Measurements from ENCODE around the gene HBA1. TPM values are rescaled to one million over a fixed set of nuclear protein-coding genes. Genes with fewer than 3 reads are reported as not detected.

Gene HBA1
- total and polyA plus RNA-seq, 9 of the 15 experiments (the other 6 are each of a cell fraction or from before 2014, with no cell fraction given) = 128 to 2,388 (median 380) TPM

GRCh38 chr16:152141-153128 lies 24.0 kb upstream of the HBA1 start, which contains the start of gene HBZ:
Gene HBZ (plus strand): TSS chr16:152644. CDS start chr16:152910, 266 bp downstream.
- FAIRE-seq (peak; percentile 88), ATAC-seq (peak; percentile 84), DNase-seq (ENCODE audit: extremely low read depth in 1 of 4, low spot score in 3 of 4) (peak; percentile 71 to 86 (median 80))
- ChIA-PET POLR2A (interaction anchor here (1.0 kb wide), 1 partner anchor 9 kb away, joined by 3 read pairs; no protein-coding TSS in a partner anchor), CTCF (ENCODE audit: low intra/inter-chr PET ratio) (no interaction called here)
- WGBS (ENCODE audit: insufficient coverage, low coverage, missing lambda C conversion rate) = 24% methylated on average over 13 of the region's 17 CpGs
- Histone ChIP-seq H4K20me1 (replicated peaks; ENCODE audit: control insufficient read depth, insufficient read depth, low read length) (no peaks in the 10 kb centered on the region), H3K36me3 (ENCODE audit: control insufficient read depth, insufficient read depth, low read length) (no peaks in the 10 kb centered on the region), H3K79me2 (ENCODE audit: control insufficient read depth, insufficient read depth, low read length) (peaks cover 2% of the 10 kb centered on the region; the same call in 1 of the 3 replicates), H3K4me3 (peak within 1 kb of the TSS; percentile 26), H3K9ac (ENCODE audit: insufficient read depth in 1 of 2, low read depth in 2 of 2, low read length in 2 of 2) (peak within 1 kb of the TSS; percentile 36 to 73; a peak in 3 of 4 replicates), H3K27ac (ENCODE audit: extremely low read depth, low read depth, low read length) (peak within 1 kb of the TSS; percentile 1; the same call in 2 of the 3 replicates), H3K9me1 (ENCODE audit: control insufficient read depth, insufficient read depth, low read length) (no peaks in the 10 kb centered on the region), H3K27me3 (ENCODE audit: control insufficient read depth in 2 of 2, insufficient read depth in 2 of 2, low read length in 2 of 2) (no peaks in the 10 kb centered on the region), H3K4me1 (replicated peaks in 1 of 2; ENCODE audit: control insufficient read depth in 2 of 2, insufficient read depth in 2 of 2, low read length in 2 of 2) (peaks cover 28% of the 10 kb centered on the region in 2 experiments; a peak in 4 of 5 replicates), H3K9me3 (replicated peaks; ENCODE audit: control insufficient read depth, insufficient read depth, low read depth, low read length) (0 out of 2 replicates have a peak, but pooled peaks cover 2% of the 10 kb centered on the region), H3K4me2 (ENCODE audit: insufficient read depth, low read length) (peak within 1 kb of the TSS; percentile 67), H2AFZ (ENCODE audit: low read depth, low read length) (no peak within 1 kb of the TSS)
- intact Hi-C loops (cut with micrococcal nuclease) = no loop called here
- no TSS peak for BruUV-seq (replicated peaks)
- in situ Hi-C loops (cut with MboI) = no loop called here
- TF ChIP-seq RCOR1 (IDR thresholded peaks at IDR 0.05; ENCODE audit: borderline replicate concordance in 1 of 2, low read depth in 2 of 2, low read length in 2 of 2) = 0 out of 4 replicates have a peak, but pooled peaks of 1 of the 2 experiments have one; percentile 10
- no peak for TF ChIP-seq HIVEP1 (CRISPR knock-in tag; IDR thresholded peaks at IDR 0.05)
- TF ChIP-seq ARID1B (IDR thresholded peaks at IDR 0.05) = peak; percentile 31; the same call in 1 of the 2 replicates
- peak; percentile 82 for TF ChIP-seq SMAD4 (CRISPR knock-in tag; conservative IDR thresholded peaks at IDR 0.05)
- no peak for TF ChIP-seq FOXK2 (conservative IDR thresholded peaks at IDR 0.05 in 1 of 2, IDR thresholded peaks at IDR 0.05 in 1 of 2; ENCODE audit: low read depth in 2 of 2)
- TF ChIP-seq HDAC2 (IDR thresholded peaks at IDR 0.05) = 0 out of 2 replicates have a peak, but pooled peaks have one; percentile 28
- peak; percentile 18; the same call in 1 of the 2 replicates for TF ChIP-seq CBFA2T3 (IDR thresholded peaks at IDR 0.05)
- TF ChIP-seq POLR3A (IDR thresholded peaks at IDR 0.05; ENCODE audit: borderline replicate concordance, extremely low read depth, insufficient read depth, insufficient read length) = no peak
- peak; percentile 54 for TF ChIP-seq NCOR1 (IDR thresholded peaks at IDR 0.05)
- 0 out of 2 replicates have a peak, but pooled peaks have one; percentile 11 for TF ChIP-seq FOXM1 (IDR thresholded peaks at IDR 0.05; ENCODE audit: low read depth)
- no peak for TF ChIP-seq FOXM1 (CRISPR knock-in tag; IDR thresholded peaks at IDR 0.05; ENCODE audit: low read depth)
- no peak for TF ChIP-seq ZNF57 (CRISPR knock-in tag; IDR thresholded peaks at IDR 0.05)
- no peak for TF ChIP-seq GATA2 (CRISPR knock-in tag; IDR thresholded peaks at IDR 0.05)
- no peak for TF ChIP-seq SAP30 (IDR thresholded peaks at IDR 0.05; ENCODE audit: borderline replicate concordance, insufficient read depth, low read depth, low read length, poor library complexity, severe bottlenecking)
- peak; percentile 16; the same call in 1 of the 2 replicates for TF ChIP-seq DPF2 (IDR thresholded peaks at IDR 0.05)
- TF ChIP-seq ZNF197 (CRISPR knock-in tag; IDR thresholded peaks at IDR 0.05; ENCODE audit: low read depth) = no peak
- TF ChIP-seq ZBTB7A (IDR thresholded peaks at IDR 0.05; ENCODE audit: borderline replicate concordance, control insufficient read depth, low read depth, low read length) = peak; percentile 83
- peak; percentile 4; the same call in 1 of the 2 replicates for TF ChIP-seq ZFX (CRISPR knock-in tag; IDR thresholded peaks at IDR 0.05)
- TF ChIP-seq, protein P1, sequence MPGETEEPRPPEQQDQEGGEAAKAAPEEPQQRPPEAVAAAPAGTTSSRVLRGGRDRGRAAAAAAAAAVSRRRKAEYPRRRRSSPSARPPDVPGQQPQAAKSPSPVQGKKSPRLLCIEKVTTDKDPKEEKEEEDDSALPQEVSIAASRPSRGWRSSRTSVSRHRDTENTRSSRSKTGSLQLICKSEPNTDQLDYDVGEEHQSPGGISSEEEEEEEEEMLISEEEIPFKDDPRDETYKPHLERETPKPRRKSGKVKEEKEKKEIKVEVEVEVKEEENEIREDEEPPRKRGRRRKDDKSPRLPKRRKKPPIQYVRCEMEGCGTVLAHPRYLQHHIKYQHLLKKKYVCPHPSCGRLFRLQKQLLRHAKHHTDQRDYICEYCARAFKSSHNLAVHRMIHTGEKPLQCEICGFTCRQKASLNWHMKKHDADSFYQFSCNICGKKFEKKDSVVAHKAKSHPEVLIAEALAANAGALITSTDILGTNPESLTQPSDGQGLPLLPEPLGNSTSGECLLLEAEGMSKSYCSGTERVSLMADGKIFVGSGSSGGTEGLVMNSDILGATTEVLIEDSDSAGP (CRISPR knock-in tag; IDR thresholded peaks at IDR 0.05) = no peak
- TF ChIP-seq SPI1 (IDR thresholded peaks at IDR 0.05; ENCODE audit: borderline replicate concordance, low read depth, low read length) = 0 out of 2 replicates have a peak, but pooled peaks have one; percentile 38
- peak; percentile 66 for TF ChIP-seq POLR2A (conservative IDR thresholded peaks at IDR 0.05)
